HepG2 (cell line): ENCODE data around the gene AUP1. TPM values are rescaled to one million over a fixed set of nuclear protein-coding genes. Genes with fewer than 3 reads are reported as not detected.

Experiments used
- ATAC-seq: fragments of 200-7000 bp; cut with Tn5 transposase; 3 replicates; pipeline ENCODE4 v1.9.1; 2020; ENCODE audit warnings: mild to moderate bottlenecking, moderate library complexity
- BruUV-seq: library from RNA; stranded (reverse); fragments of 400-500 nt; replicated peaks from 2 replicates; lab custom pipeline; 2021; lab: Mats Ljungman, UMichigan
- CTCF ChIA-PET: fragments of 300-600 bp; formaldehyde crosslinking; extraction: SDS; loops from one replicate; lab custom pipeline; 2021; ENCODE audit warnings: low total read pairs, inconsistent platforms, low intra/inter-chr PET ratio; lab: Yijun Ruan, JAX
- POLR2A ChIA-PET: fragments of 350-600 bp; sonication (Branson Sonifier 250); formaldehyde crosslinking; loops from one replicate; lab custom pipeline; 2020; ENCODE audit warnings: antibody characterized with exemption, inconsistent platforms; lab: Yijun Ruan, JAX
- DNase-seq: peaks from one replicate; pipeline ENCODE4 v3.0.0-alpha.2; 2015; ENCODE audit warnings: low spot score
- FAIRE-seq: peaks from 3 replicates; lab custom pipeline; 2011; peaks lifted over from hg19 to GRCh38; lab: Jason Lieb, UNC
- H2AFZ ChIP-seq: one replicate; pipeline ENCODE4 v1.6.1; 2011; ENCODE audit warnings: low read length, inconsistent platforms
- H3K27ac ChIP-seq: fragments of 300-600 bp; 3 replicates; pipeline ENCODE4 v1.8.0; 2011; ENCODE audit warnings: mixed run types, mild to moderate bottlenecking, mixed read lengths, low read length, inconsistent platforms; ENCODE audit not compliant: insufficient read depth; ENCODE audit errors: extremely low read length
- H3K27me3 ChIP-seq, 2 experiments: fragments of 200-600 bp in 1 of 2; 2 replicates in 1 of 2; 3 replicates in 1 of 2; pipeline versions ENCODE4 v1.6.0 to v1.8.0; 2011; ENCODE audit warnings: low read length in 2 of 2, mild to moderate bottlenecking in 2 of 2, moderate library complexity in 2 of 2, inconsistent platforms in 1 of 2; ENCODE audit not compliant: insufficient read depth in 2 of 2, control insufficient read depth in 1 of 2
- H3K36me3 ChIP-seq, 2 experiments: fragments of 200-600 bp in 1 of 2; replicated peaks in 1 of 2; 2 replicates in 1 of 2; 3 replicates in 1 of 2; pipeline versions ENCODE4 v1.5.1 to v1.8.0; 2011; ENCODE audit warnings: low read length in 2 of 2, inconsistent platforms in 1 of 2; ENCODE audit not compliant: insufficient read depth in 2 of 2, control insufficient read depth in 1 of 2
- H3K4me1 ChIP-seq: 2 replicates; pipeline ENCODE4 v1.5.1; 2012; ENCODE audit warnings: low read length, inconsistent platforms; ENCODE audit not compliant: insufficient read depth
- H3K4me2 ChIP-seq: 2 replicates; pipeline ENCODE4 v1.6.0; 2011; ENCODE audit warnings: low read depth, low read length, inconsistent platforms
- H3K4me3 ChIP-seq, 3 experiments: fragments of 200-600 bp in 1 of 3; sonication (generic), shearing (Covaris generic) in 1 of 3; replicated peaks in 1 of 3; 2 replicates each; pipeline ENCODE4 v1.5.1; 2011 to 2016; ENCODE audit warnings: low read length in 3 of 3, inconsistent platforms in 2 of 3, low read depth in 2 of 3, mild to moderate bottlenecking in 2 of 3, control low read depth in 1 of 3, mixed read lengths in 1 of 3; ENCODE audit not compliant: insufficient read depth in 1 of 3
- H3K79me2 ChIP-seq: one replicate; pipeline ENCODE4 v1.6.1; 2011; ENCODE audit warnings: low read length, inconsistent platforms; ENCODE audit not compliant: insufficient read depth
- H3K9ac ChIP-seq: 2 replicates; pipeline ENCODE4 v1.6.0; 2011; ENCODE audit warnings: mild to moderate bottlenecking, low read depth, low read length, inconsistent platforms; ENCODE audit not compliant: insufficient read depth
- H3K9me3 ChIP-seq: 2 replicates; pipeline ENCODE4 v1.5.1; 2012; ENCODE audit warnings: mild to moderate bottlenecking, low read length
- H4K20me1 ChIP-seq: 2 replicates; pipeline ENCODE4 v1.6.0; 2011; ENCODE audit warnings: inconsistent platforms, mild to moderate bottlenecking, low read length, moderate library complexity; ENCODE audit not compliant: insufficient read depth
- DR1 ChIP-seq: sonication (generic); formaldehyde crosslinking; IDR thresholded peaks from 2 replicates; pipeline ENCODE4 v1.8.0; 2021; ENCODE audit warnings: mild to moderate bottlenecking, missing genetic modification reagents, inconsistent platforms
- ERF ChIP-seq: IDR thresholded peaks from 2 replicates; pipeline ENCODE4 v1.6.1; 2018; ENCODE audit warnings: missing biosample characterization, missing genetic modification reagents
- FOXK2 ChIP-seq: fragments of 450-650 bp; IDR thresholded peaks from 2 replicates; pipeline ENCODE4 v1.6.1; 2016
- HOXD1 ChIP-seq: sonication (generic); formaldehyde crosslinking; IDR thresholded peaks from 2 replicates; pipeline ENCODE4 v1.5.0; 2020; ENCODE audit warnings: missing genetic modification reagents
- NFKBIZ ChIP-seq: IDR thresholded peaks from 2 replicates; pipeline ENCODE4 v1.6.1; 2018; ENCODE audit warnings: missing genetic modification reagents, missing compliant biosample characterization
- SMARCC2 ChIP-seq: fragments of 450-650 bp; IDR thresholded peaks from 2 replicates; pipeline ENCODE4 v1.6.1; 2017; ENCODE audit warnings: antibody characterized with exemption, mild to moderate bottlenecking
- SOX5 ChIP-seq: IDR thresholded peaks from 2 replicates; pipeline ENCODE4 v1.6.1; 2016; ENCODE audit warnings: borderline replicate concordance
- YEATS2 ChIP-seq: sonication (generic); formaldehyde crosslinking; IDR thresholded peaks from 2 replicates; pipeline ENCODE4 v1.4.0; 2020; ENCODE audit warnings: missing genetic modification reagents, borderline replicate concordance
- ZFP36L1 ChIP-seq: sonication (generic); formaldehyde crosslinking; IDR thresholded peaks from 2 replicates; pipeline ENCODE4 v1.8.0; 2022; ENCODE audit warnings: mild to moderate bottlenecking, missing genetic modification reagents, moderate library complexity
- ZNF224 ChIP-seq: sonication (generic); formaldehyde crosslinking; IDR thresholded peaks from 2 replicates; pipeline ENCODE4 v1.5.0; 2020; ENCODE audit warnings: mild to moderate bottlenecking, missing genetic modification reagents
- WGBS: methylation state at CpG from one replicate; pipeline ENCODE4 v1.1.6; 2017; ENCODE audit warnings: low lambda C conversion rate; 5-methylcytosine and 5-hydroxymethylcytosine counted together
- in situ Hi-C: cut with HindIII; loops from 2 replicates; pipeline ENCODE4 v1.10.0; 2017; ENCODE audit warnings: low pct_unique_long_range_greater_than_20kb; ENCODE audit not compliant: extremely low pct_ligation_motif_present
- intact Hi-C: fragments of 100-400 bp; cut with micrococcal nuclease; formaldehyde crosslinking; loops from one replicate; pipeline ENCODE4 v1.10.0; 2022; ENCODE audit not compliant: unreplicated experiment
- polyA plus RNA-seq, 8 experiments: library from polyadenylated mRNA; depleted of rRNA in 3 of 8; stranded (reverse) in 7 of 8; unstranded in 1 of 8; fragments of >200 nt; fragmentation: Illumina TruSeq in 4 of 8; extraction: Trizol in 4 of 8; gene quantifications; 2 replicates each; pipeline versions ENCODE4 v1.2.1 to v1.2.3, GENCODE V29; 2011 to 2016; ENCODE audit warnings: low read depth in 4 of 8, missing spikeins in 1 of 8, mixed read lengths in 1 of 8; ENCODE audit not compliant: insufficient read depth in 1 of 8
- total RNA-seq, 5 experiments: library from RNA; depleted of rRNA; stranded (reverse); fragments of >200 nt; fragmentation: Illumina TruSeq; extraction: Trizol; gene quantifications; 2 replicates each; pipeline ENCODE4 v1.2.3, GENCODE V29; 2016; ENCODE audit warnings: low read depth in 1 of 5
- TF ChIP-seq, protein P1 (sequence below), 2 experiments: fragments of 450-650 bp in 1 of 2; sonication (generic) in 1 of 2; formaldehyde crosslinking; IDR thresholded peaks; 2 replicates each; pipeline versions ENCODE4 v1.5.0 to v1.8.0; 2020 to 2022; ENCODE audit warnings: mild to moderate bottlenecking in 1 of 2, missing genetic modification reagents in 1 of 2
- TF ChIP-seq, protein P2 (sequence below): IDR thresholded peaks from 2 replicates; pipeline ENCODE4 v1.6.1; 2016
- TF ChIP-seq, protein P3 (sequence below): sonication (generic); formaldehyde crosslinking; IDR thresholded peaks from 2 replicates; pipeline ENCODE4 v1.5.0; 2020; ENCODE audit warnings: mild to moderate bottlenecking, missing genetic modification reagents, borderline replicate concordance

Gene AUP1
- total and polyA plus RNA-seq, 2 of the 13 experiments (the other 11 are each of a cell fraction or from before 2014, with no cell fraction given) = 174 to 267 TPM

- Histone ChIP-seq H3K79me2 (peaks cover 41% of the 10 kb centered on the region), H3K36me3 (no peaks in the 10 kb centered on the region; a peak in 3 of 5 replicates), H3K9me3 (no peaks in the 10 kb centered on the region), H3K9ac (peak within 1 kb of the TSS; percentile 94), H3K27ac (peak within 1 kb of the TSS; percentile 95), H3K4me1 (peaks cover 72% of the 10 kb centered on the region), H2AFZ (peak within 1 kb of the TSS; percentile 34), H4K20me1 (no peaks in the 10 kb centered on the region), H3K4me3 (peak within 1 kb of the TSS; percentile 79 to 97 (median 95)), H3K27me3 (no peaks in the 10 kb centered on the region; a peak in 1 of 5 replicates), H3K4me2 (peak within 1 kb of the TSS; percentile 98)
- DNase-seq (peak; percentile 98), ATAC-seq (peak; percentile 78), FAIRE-seq (peak; percentile 86)
- CTCF ChIA-PET = interaction anchor here (1.1 to 1.9 kb wide), 4 partner anchors 22 to 81 kb away, joined by 3 to 10 read pairs (median 7); partner anchors contain the start of genes AUP1, CCDC142, HTRA2 and TTC31
- intact Hi-C loops = loop anchor here (1.0 to 2.0 kb wide), 3 partner anchors 22 to 79 kb away; partner anchors contain the start of genes AUP1, HTRA2 and TTC31
- in situ Hi-C loops = no loop called here
- POLR2A ChIA-PET = interaction anchor here (0.8 to 16.5 kb wide), 18 partner anchors 9 to 94 kb away, joined by 3 to 795 read pairs (median 6); partner anchors contain the start of genes AUP1, CCDC142, DQX1 and HTRA2
- 1% methylated on average over 34 of the region's 56 CpGs for WGBS
- BruUV-seq = no TSS peak
- TF ChIP-seq SMARCC2 (no peak), YEATS2 (CRISPR knock-in tag) (peak; percentile 88; the same call in 1 of the 2 replicates), DR1 (peak; percentile 64), SOX5 (peak; percentile 75), ERF (CRISPR knock-in tag) (no peak; the same call in 1 of the 2 replicates), ZFP36L1 (CRISPR knock-in tag) (0 out of 2 replicates have a peak, but pooled peaks have one; percentile 18), ZNF224 (CRISPR knock-in tag) (0 out of 2 replicates have a peak, but pooled peaks have one; percentile 15), NFKBIZ (peak; percentile 77), FOXK2 (0 out of 2 replicates have a peak, but pooled peaks have one; percentile 40), HOXD1 (CRISPR knock-in tag) (peak; percentile 80)
- TF ChIP-seq, protein P1, sequence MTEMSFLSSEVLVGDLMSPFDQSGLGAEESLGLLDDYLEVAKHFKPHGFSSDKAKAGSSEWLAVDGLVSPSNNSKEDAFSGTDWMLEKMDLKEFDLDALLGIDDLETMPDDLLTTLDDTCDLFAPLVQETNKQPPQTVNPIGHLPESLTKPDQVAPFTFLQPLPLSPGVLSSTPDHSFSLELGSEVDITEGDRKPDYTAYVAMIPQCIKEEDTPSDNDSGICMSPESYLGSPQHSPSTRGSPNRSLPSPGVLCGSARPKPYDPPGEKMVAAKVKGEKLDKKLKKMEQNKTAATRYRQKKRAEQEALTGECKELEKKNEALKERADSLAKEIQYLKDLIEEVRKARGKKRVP (CRISPR knock-in tag; IDR thresholded peaks at IDR 0.05) = 0 out of 4 replicates have a peak, but pooled peaks of 1 of the 2 experiments have one; percentile 11
- TF ChIP-seq, protein P2, sequence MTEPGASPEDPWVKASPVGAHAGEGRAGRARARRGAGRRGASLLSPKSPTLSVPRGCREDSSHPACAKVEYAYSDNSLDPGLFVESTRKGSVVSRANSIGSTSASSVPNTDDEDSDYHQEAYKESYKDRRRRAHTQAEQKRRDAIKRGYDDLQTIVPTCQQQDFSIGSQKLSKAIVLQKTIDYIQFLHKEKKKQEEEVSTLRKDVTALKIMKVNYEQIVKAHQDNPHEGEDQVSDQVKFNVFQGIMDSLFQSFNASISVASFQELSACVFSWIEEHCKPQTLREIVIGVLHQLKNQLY (CRISPR knock-in tag) = peak; percentile 61
- TF ChIP-seq, protein P3, sequence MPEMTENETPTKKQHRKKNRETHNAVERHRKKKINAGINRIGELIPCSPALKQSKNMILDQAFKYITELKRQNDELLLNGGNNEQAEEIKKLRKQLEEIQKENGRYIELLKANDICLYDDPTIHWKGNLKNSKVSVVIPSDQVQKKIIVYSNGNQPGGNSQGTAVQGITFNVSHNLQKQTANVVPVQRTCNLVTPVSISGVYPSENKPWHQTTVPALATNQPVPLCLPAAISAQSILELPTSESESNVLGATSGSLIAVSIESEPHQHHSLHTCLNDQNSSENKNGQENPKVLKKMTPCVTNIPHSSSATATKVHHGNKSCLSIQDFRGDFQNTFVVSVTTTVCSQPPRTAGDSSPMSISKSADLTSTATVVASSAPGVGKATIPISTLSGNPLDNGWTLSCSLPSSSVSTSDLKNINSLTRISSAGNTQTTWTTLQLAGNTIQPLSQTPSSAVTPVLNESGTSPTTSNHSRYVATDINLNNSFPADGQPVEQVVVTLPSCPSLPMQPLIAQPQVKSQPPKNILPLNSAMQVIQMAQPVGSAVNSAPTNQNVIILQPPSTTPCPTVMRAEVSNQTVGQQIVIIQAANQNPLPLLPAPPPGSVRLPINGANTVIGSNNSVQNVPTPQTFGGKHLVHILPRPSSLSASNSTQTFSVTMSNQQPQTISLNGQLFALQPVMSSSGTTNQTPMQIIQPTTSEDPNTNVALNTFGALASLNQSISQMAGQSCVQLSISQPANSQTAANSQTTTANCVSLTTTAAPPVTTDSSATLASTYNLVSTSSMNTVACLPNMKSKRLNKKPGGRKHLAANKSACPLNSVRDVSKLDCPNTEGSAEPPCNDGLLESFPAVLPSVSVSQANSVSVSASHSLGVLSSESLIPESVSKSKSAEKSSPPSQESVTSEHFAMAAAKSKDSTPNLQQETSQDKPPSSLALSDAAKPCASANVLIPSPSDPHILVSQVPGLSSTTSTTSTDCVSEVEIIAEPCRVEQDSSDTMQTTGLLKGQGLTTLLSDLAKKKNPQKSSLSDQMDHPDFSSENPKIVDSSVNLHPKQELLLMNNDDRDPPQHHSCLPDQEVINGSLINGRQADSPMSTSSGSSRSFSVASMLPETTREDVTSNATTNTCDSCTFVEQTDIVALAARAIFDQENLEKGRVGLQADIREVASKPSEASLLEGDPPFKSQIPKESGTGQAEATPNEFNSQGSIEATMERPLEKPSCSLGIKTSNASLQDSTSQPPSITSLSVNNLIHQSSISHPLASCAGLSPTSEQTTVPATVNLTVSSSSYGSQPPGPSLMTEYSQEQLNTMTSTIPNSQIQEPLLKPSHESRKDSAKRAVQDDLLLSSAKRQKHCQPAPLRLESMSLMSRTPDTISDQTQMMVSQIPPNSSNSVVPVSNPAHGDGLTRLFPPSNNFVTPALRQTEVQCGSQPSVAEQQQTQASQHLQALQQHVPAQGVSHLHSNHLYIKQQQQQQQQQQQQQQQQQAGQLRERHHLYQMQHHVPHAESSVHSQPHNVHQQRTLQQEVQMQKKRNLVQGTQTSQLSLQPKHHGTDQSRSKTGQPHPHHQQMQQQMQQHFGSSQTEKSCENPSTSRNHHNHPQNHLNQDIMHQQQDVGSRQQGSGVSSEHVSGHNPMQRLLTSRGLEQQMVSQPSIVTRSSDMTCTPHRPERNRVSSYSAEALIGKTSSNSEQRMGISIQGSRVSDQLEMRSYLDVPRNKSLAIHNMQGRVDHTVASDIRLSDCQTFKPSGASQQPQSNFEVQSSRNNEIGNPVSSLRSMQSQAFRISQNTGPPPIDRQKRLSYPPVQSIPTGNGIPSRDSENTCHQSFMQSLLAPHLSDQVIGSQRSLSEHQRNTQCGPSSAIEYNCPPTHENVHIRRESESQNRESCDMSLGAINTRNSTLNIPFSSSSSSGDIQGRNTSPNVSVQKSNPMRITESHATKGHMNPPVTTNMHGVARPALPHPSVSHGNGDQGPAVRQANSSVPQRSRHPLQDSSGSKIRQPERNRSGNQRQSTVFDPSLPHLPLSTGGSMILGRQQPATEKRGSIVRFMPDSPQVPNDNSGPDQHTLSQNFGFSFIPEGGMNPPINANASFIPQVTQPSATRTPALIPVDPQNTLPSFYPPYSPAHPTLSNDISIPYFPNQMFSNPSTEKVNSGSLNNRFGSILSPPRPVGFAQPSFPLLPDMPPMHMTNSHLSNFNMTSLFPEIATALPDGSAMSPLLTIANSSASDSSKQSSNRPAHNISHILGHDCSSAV (CRISPR knock-in tag) = peak; percentile 98
These were observed 22.2 kb downstream of the AUP1 start, which contains the start of gene PCGF1 for GRCh38 chr2:74507145-74507925. TSS of gene PCGF1 (minus strand) at chr2:74507695. CDS start at chr2:74507668, 27 bp downstream.
